Liver (tissue), 9 donors: ENCODE results near the gene CSNK1G3. TPM values are rescaled to one million over a fixed set of nuclear protein-coding genes. Genes with fewer than 3 reads are reported as not detected.

Experiments
- DNase-seq: peaks from one replicate; pipeline ENCODE4 v3.0.0-alpha.2; 2017; ENCODE audit warnings: low spot score
- H3K27ac ChIP-seq, 2 donors: one replicate each; pipeline ENCODE4 v1.7.0; 2013; ENCODE audit warnings: inconsistent platforms in 2 of 2, low read length in 2 of 2, control low read depth in 1 of 2, low read depth in 1 of 2, mild to moderate bottlenecking in 1 of 2
- H3K27me3 ChIP-seq, 4 donors: one replicate each; pipeline versions ENCODE4 v1.6.1 to v1.7.0; 2013; ENCODE audit warnings: low read length in 3 of 4, inconsistent platforms in 1 of 4, mild to moderate bottlenecking in 1 of 4, moderate library complexity in 1 of 4; ENCODE audit not compliant: control insufficient read depth in 4 of 4, insufficient read depth in 4 of 4
- H3K36me3 ChIP-seq, 4 donors: one replicate each; pipeline versions ENCODE4 v1.6.1 to v1.7.0; 2013; ENCODE audit warnings: low read length in 3 of 4, mild to moderate bottlenecking in 3 of 4, low read depth in 1 of 4, moderate library complexity in 1 of 4; ENCODE audit not compliant: control insufficient read depth in 4 of 4, insufficient read depth in 3 of 4
- H3K4me1 ChIP-seq, 4 donors: one replicate each; pipeline versions ENCODE4 v1.6.1 to v1.7.0; 2013; ENCODE audit warnings: low read length in 3 of 4, mild to moderate bottlenecking in 3 of 4, moderate library complexity in 1 of 4; ENCODE audit not compliant: control insufficient read depth in 4 of 4, insufficient read depth in 4 of 4
- H3K4me3 ChIP-seq, 3 donors: one replicate each; pipeline versions ENCODE4 v1.6.1 to v1.7.0; 2013; ENCODE audit warnings: low read length in 3 of 3, control low read depth in 1 of 3, low read depth in 1 of 3, mild to moderate bottlenecking in 1 of 3
- H3K9ac ChIP-seq, 2 donors: one replicate each; pipeline ENCODE4 v1.7.0; 2013; ENCODE audit warnings: low read length in 2 of 2, mild to moderate bottlenecking in 2 of 2, moderate library complexity in 2 of 2, control low read depth in 1 of 2, low read depth in 1 of 2
- H3K9me3 ChIP-seq, 4 donors: one replicate each; pipeline versions ENCODE4 v1.6.1 to v1.7.0; 2013; ENCODE audit warnings: low read length in 3 of 4; ENCODE audit not compliant: control insufficient read depth in 4 of 4
- EGR1 ChIP-seq, 2 donors: IDR thresholded peaks; 2 replicates each; pipeline ENCODE4 v1.6.1; 2016 to 2018; ENCODE audit warnings: antibody characterized with exemption in 2 of 2, low read depth in 2 of 2
- FOXA1 ChIP-seq: IDR thresholded peaks from 2 replicates; pipeline ENCODE4 v1.6.1; 2016; ENCODE audit warnings: antibody characterized with exemption
- FOXA2 ChIP-seq: IDR thresholded peaks from 2 replicates; pipeline ENCODE4 v1.6.1; 2016; ENCODE audit warnings: antibody characterized with exemption
- HNF4A ChIP-seq, 2 donors: conservative IDR thresholded peaks; 2 replicates each; pipeline ENCODE4 v1.6.1; 2016; ENCODE audit warnings: antibody characterized with exemption in 2 of 2, mild to moderate bottlenecking in 2 of 2
- HNF4G ChIP-seq: IDR thresholded peaks from 2 replicates; pipeline ENCODE4 v1.6.1; 2016; ENCODE audit warnings: antibody characterized with exemption
- JUND ChIP-seq, 2 donors: IDR thresholded peaks; 2 replicates each; pipeline ENCODE4 v1.6.1; 2016; ENCODE audit warnings: antibody characterized with exemption in 2 of 2
- NR2F2 ChIP-seq: IDR thresholded peaks from 2 replicates; pipeline ENCODE4 v1.6.1; 2016; ENCODE audit warnings: antibody characterized with exemption
- RAD21 ChIP-seq, 2 donors: IDR thresholded peaks; 2 replicates each; pipeline ENCODE4 v1.6.1; 2016; ENCODE audit warnings: antibody characterized with exemption in 2 of 2, mild to moderate bottlenecking in 2 of 2
- RXRA ChIP-seq, 2 donors: IDR thresholded peaks; 2 replicates each; pipeline ENCODE4 v1.6.1; 2017 to 2018; ENCODE audit warnings: antibody characterized with exemption in 2 of 2, mild to moderate bottlenecking in 1 of 2
- SP1 ChIP-seq: IDR thresholded peaks from 2 replicates; pipeline ENCODE4 v1.6.1; 2018; ENCODE audit warnings: antibody characterized with exemption, mild to moderate bottlenecking
- YY1 ChIP-seq: IDR thresholded peaks from 2 replicates; pipeline ENCODE4 v1.6.1; 2016; ENCODE audit warnings: antibody characterized with exemption, mild to moderate bottlenecking
- WGBS: extraction: QIAGEN DNeasy Blood & Tissue Kit; methylation state at CpG from one replicate; pipeline ENCODE4 v1.1.7; 2013; 5-methylcytosine and 5-hydroxymethylcytosine counted together
- polyA plus RNA-seq, 2 donors: library from polyadenylated mRNA; stranded (reverse) in 1 of 2; unstranded in 1 of 2; fragments of 200-250 nt in 1 of 2; fragments of >200 nt in 1 of 2; fragmentation: Nextera tagmentation in 1 of 2; extraction: Ambion mirVana in 1 of 2; gene quantifications; one replicate each; pipeline versions ENCODE4 v1.2.1 to v1.2.3, GENCODE V29; 2013 to 2015
- total RNA-seq, 2 donors: library from RNA; depleted of rRNA; stranded (reverse); fragments of >200 nt; gene quantifications; one replicate each; pipeline ENCODE4 v1.2.3, GENCODE V29; 2014
- TF ChIP-seq, protein P1 (sequence below): IDR thresholded peaks from 2 replicates; pipeline ENCODE4 v1.6.1; 2016; ENCODE audit warnings: antibody characterized with exemption
- TF ChIP-seq, protein P2 (sequence below): IDR thresholded peaks from 2 replicates; pipeline ENCODE4 v1.6.1; 2016; ENCODE audit warnings: antibody characterized with exemption, mild to moderate bottlenecking
- donor health status: healthy.
- donor health status: healthy.
- donor health status: healthy.
- donor health status: healthy.
- donor health status: healthy.

The CSNK1G3 gene
- total and polyA plus RNA-seq, 4 donors: 6.8 to 28.9 (median 15.4) TPM

DNA sequence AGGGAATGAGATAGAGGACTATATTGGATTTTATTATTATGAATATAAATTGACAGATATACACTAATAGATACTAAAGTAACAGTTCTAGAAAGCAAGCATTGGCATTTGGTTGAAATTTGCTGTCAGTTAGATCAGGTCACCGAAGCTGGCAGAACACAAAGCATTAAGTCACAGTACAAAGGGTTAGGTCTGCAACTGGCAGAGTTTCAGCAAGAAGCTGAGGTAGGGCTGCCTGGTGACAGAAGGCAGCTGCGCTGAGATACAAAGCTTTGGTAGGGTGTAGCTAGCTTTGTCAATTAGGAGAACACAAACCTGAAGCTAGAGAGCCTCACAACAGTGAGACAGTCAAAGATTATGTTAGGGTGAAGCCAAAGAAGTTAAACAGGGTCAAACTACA lies 6.3 kb upstream of the CSNK1G3 start:
- H3K27ac ChIP-seq: peak overlapping the region; percentile 17 to 41
- H3K4me3 ChIP-seq: no peak overlapping the region
- WGBS: 30% methylated on average over 2 of the region's 2 CpGs
- H3K27me3 ChIP-seq: no peaks in the 10 kb centered on the region
- no peak for DNase-seq
- H3K36me3 ChIP-seq: no peaks in the 10 kb centered on the region
- H3K4me1 ChIP-seq: peaks cover 0 to 12% (median 5%) of the 10 kb centered on the region in 4 donors
- no peaks in the 10 kb centered on the region for H3K9me3 ChIP-seq
- TF ChIP-seq YY1 (peak; percentile 17), JUND (IDR thresholded peaks at IDR 0.05) (peak in 1 of 2 donors; percentile 53), HNF4A (conservative IDR thresholded peaks at IDR 0.05) (peak; percentile 66 to 69), RAD21 (IDR thresholded peaks at IDR 0.05) (peak in 1 of 2 donors; percentile 45), FOXA1 (no peak), RXRA (IDR thresholded peaks at IDR 0.05) (peak; percentile 29 to 31), SP1 (peak; percentile 39), HNF4G (no peak), EGR1 (IDR thresholded peaks at IDR 0.05; ENCODE audit: low read depth in 2 of 2) (no peak)
- TF ChIP-seq, protein P1, sequence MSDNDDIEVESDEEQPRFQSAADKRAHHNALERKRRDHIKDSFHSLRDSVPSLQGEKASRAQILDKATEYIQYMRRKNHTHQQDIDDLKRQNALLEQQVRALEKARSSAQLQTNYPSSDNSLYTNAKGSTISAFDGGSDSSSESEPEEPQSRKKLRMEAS: no peak
- TF ChIP-seq, protein P2, sequence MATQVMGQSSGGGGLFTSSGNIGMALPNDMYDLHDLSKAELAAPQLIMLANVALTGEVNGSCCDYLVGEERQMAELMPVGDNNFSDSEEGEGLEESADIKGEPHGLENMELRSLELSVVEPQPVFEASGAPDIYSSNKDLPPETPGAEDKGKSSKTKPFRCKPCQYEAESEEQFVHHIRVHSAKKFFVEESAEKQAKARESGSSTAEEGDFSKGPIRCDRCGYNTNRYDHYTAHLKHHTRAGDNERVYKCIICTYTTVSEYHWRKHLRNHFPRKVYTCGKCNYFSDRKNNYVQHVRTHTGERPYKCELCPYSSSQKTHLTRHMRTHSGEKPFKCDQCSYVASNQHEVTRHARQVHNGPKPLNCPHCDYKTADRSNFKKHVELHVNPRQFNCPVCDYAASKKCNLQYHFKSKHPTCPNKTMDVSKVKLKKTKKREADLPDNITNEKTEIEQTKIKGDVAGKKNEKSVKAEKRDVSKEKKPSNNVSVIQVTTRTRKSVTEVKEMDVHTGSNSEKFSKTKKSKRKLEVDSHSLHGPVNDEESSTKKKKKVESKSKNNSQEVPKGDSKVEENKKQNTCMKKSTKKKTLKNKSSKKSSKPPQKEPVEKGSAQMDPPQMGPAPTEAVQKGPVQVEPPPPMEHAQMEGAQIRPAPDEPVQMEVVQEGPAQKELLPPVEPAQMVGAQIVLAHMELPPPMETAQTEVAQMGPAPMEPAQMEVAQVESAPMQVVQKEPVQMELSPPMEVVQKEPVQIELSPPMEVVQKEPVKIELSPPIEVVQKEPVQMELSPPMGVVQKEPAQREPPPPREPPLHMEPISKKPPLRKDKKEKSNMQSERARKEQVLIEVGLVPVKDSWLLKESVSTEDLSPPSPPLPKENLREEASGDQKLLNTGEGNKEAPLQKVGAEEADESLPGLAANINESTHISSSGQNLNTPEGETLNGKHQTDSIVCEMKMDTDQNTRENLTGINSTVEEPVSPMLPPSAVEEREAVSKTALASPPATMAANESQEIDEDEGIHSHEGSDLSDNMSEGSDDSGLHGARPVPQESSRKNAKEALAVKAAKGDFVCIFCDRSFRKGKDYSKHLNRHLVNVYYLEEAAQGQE: peak; percentile 26
- peak overlapping the region; percentile 6 to 71 for H3K9ac ChIP-seq

DNA sequence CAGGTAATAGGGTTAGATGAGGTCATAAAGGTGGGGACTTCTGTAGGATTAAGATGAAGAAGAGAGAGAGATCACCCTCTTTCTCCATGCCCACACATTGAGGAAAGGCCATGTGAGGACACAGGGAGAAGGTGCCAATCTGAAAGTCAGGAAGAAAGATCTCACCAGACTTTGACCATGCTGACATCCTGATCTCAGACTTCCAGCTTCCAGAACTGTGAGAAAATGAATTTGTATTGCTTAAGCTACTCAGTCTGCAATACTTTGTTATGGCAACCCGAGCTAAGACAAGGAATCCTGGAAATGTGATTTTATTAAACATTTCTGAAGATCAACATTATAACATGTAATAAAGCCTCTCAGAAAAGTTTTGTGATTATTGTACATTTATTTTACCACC lies 3.5 kb upstream of the CSNK1G3 start:
- H3K27ac ChIP-seq: no peak overlapping the region
- no peak for DNase-seq
- no peak for TF ChIP-seq FOXA2
- TF ChIP-seq NR2F2: no peak
- TF ChIP-seq HNF4A (conservative IDR thresholded peaks at IDR 0.05): no peak
- no peak for TF ChIP-seq RAD21 (IDR thresholded peaks at IDR 0.05)
- TF ChIP-seq FOXA1: no peak
- no peaks in the 10 kb centered on the region for H3K9me3 ChIP-seq
- H3K27me3 ChIP-seq: no peaks in the 10 kb centered on the region
- H3K9ac ChIP-seq: no peak overlapping the region
- no peaks in the 10 kb centered on the region for H3K36me3 ChIP-seq
- H3K4me1 ChIP-seq: peaks cover 2 to 23% (median 5%) of the 10 kb centered on the region in 4 donors
- no peak overlapping the region for H3K4me3 ChIP-seq
- WGBS: 86% methylated on average over 1 of the region's 1 CpG

DNA sequence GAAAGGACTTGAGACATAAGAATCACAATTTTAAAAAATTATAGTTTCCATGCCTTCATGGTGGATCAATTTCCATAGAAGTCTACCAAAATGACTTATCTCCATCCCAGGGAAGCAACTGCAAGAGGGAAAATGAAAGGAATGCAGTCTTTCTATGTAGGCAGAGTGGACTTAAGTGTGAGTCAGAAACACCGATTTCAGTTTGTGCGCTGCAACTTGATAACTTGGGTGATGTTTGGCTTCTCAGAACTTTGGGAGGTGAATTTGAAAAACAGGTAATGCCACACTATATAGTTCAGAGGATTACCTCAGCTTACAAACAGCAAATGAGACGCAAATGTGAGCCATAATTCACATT lies 708 bp upstream of the CSNK1G3 start:
- 74% methylated on average over 3 of the region's 3 CpGs for WGBS
- peak overlapping the region; percentile 84 to 93 for H3K27ac ChIP-seq
- no peak for DNase-seq
- no peaks in the 10 kb centered on the region for H3K27me3 ChIP-seq
- H3K4me1 ChIP-seq: peaks cover 2 to 24% (median 11%) of the 10 kb centered on the region in 4 donors
- no peaks in the 10 kb centered on the region for H3K9me3 ChIP-seq
- no peaks in the 10 kb centered on the region for H3K36me3 ChIP-seq
- H3K9ac ChIP-seq: peak overlapping the region; percentile 68
- peak overlapping the region; percentile 76 to 100 (median 78) for H3K4me3 ChIP-seq
- no peak for TF ChIP-seq EGR1 (IDR thresholded peaks at IDR 0.05; ENCODE audit: low read depth in 2 of 2)
- TF ChIP-seq, protein P1: no peak
- no peak for TF ChIP-seq FOXA2
